HG02852 (cell line): Measurements from ENCODE around the gene AMPH.

Source experiments
- ATAC-seq: cut with Tn5 transposase; IDR thresholded peaks from one replicate; pipeline ENCODE4 v1.9.1; 2021; ENCODE audit warnings: mild to moderate bottlenecking, moderate library complexity; ENCODE audit not compliant: unreplicated experiment

The AMPH gene

GRCh38 chr7:38465956-38466355 lies 165.2 kb downstream of the AMPH start:
- no peak for ATAC-seq

GRCh38 chr7:38463277-38464225 lies 167.6 kb downstream of the AMPH start:
- ATAC-seq: peak; percentile 87

GRCh38 chr7:38462819-38463218 lies 168.4 kb downstream of the AMPH start:
- ATAC-seq: peak; percentile 13

GRCh38 chr7:38461887-38462286 lies 169.3 kb downstream of the AMPH start:
- no peak for ATAC-seq

GRCh38 chr7:38453826-38454225 lies 177.3 kb downstream of the AMPH start:
- no peak for ATAC-seq

- no peak for ATAC-seq
These were observed 178.0 kb downstream of the AMPH start for GRCh38 chr7:38453168-38453567.

GRCh38 chr7:38452681-38453108 lies 178.5 kb downstream of the AMPH start:
- no peak for ATAC-seq

- no peak for ATAC-seq
These were observed 179.3 kb downstream of the AMPH start for GRCh38 chr7:38451840-38452239.

- ATAC-seq: no peak
These were observed 182.5 kb downstream of the AMPH start for GRCh38 chr7:38448584-38449234.

- no peak for ATAC-seq
These were observed 183.1 kb downstream of the AMPH start for GRCh38 chr7:38448054-38448453.

GRCh38 chr7:38438970-38439369 lies 192.2 kb downstream of the AMPH start:
- ATAC-seq: no peak

- ATAC-seq: no peak
These were observed 198.5 kb downstream of the AMPH start for GRCh38 chr7:38432671-38433070.

- no peak for ATAC-seq
These were observed 199.1 kb downstream of the AMPH start for GRCh38 chr7:38432080-38432479.

GRCh38 chr7:38429057-38429456 lies 202.1 kb downstream of the AMPH start:
- ATAC-seq: no peak

- ATAC-seq: no peak
These were observed 203.1 kb downstream of the AMPH start for GRCh38 chr7:38428041-38428440.

GRCh38 chr7:38427279-38427955 lies 203.8 kb downstream of the AMPH start:
- no peak for ATAC-seq

GRCh38 chr7:38425509-38425908 lies 205.7 kb downstream of the AMPH start:
- ATAC-seq: no peak

- ATAC-seq: no peak
These were observed 206.3 kb downstream of the AMPH start for GRCh38 chr7:38424750-38425463.

- peak; percentile 95 for ATAC-seq
These were observed 217.4 kb downstream of the AMPH start for GRCh38 chr7:38413784-38414183.

- ATAC-seq: no peak
These were observed 219.8 kb downstream of the AMPH start for GRCh38 chr7:38411404-38411803.

- no peak for ATAC-seq
These were observed 221.1 kb downstream of the AMPH start for GRCh38 chr7:38410056-38410455.
